ENCODE data around the gene S100A2. TPM values are rescaled to one million over a fixed set of nuclear protein-coding genes. Genes with fewer than 3 reads are reported as not detected.

S100A2 gene
- total and polyA plus RNA-seq, 2 experiments from 2014 or later, result 0.66 to 0.89 TPM

DNA sequence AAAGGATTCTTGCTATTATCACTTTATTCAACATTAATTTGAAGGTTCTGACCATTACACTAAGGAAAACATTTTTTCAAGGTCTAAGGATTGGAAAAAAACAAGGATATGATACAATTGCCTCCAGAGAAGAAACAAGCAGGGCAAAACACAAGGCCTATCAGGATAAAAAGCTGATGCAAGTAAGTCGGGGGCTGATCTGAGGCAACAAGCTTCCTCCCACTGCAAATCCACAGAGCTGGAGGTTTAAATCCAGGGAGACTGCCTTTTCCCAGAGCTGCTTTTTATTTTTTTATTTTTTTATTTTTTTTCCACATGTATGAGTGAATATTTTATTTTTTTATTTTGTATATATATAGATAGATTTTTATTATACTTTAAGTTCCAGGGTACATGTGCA, 19.4 kb upstream of the S100A2 start:
- Histone ChIP-seq H4K20me1 (replicated peaks; ENCODE audit: insufficient read depth) (no peaks in the 10 kb centered on the region), H3K27me3 (ENCODE audit: insufficient read depth) (no peaks in the 10 kb centered on the region), H3K79me2 (replicated peaks; ENCODE audit: insufficient read depth) (no peaks in the 10 kb centered on the region), H3K36me3 (ENCODE audit: insufficient read depth) (no peaks in the 10 kb centered on the region), H3K9me2 (ENCODE audit: insufficient read depth) (no peaks in the 10 kb centered on the region), H3F3A (replicated peaks; ENCODE audit: low read depth) (no peaks in the 10 kb centered on the region), H3K27ac (ENCODE audit: low read depth) (no peak overlapping the region), H2AFZ (no peak overlapping the region), H3K4me2 (no peak overlapping the region), H3K4me1 (ENCODE audit: insufficient read depth) (peaks cover 6% of the 10 kb centered on the region; the same call in 1 of the 2 replicates), H3K4me3 (no peak overlapping the region)
- DNase-seq (ENCODE audit: low spot score), result no peak
- no peak for TF ChIP-seq STAT1 (IDR thresholded peaks at IDR 0.05; ENCODE audit: unreplicated experiment)
- no peak for TF ChIP-seq JUNB (IDR thresholded peaks at IDR 0.05; ENCODE audit: unreplicated experiment)
- no peak for TF ChIP-seq CREB1 (CRISPR knock-in tag; IDR thresholded peaks at IDR 0.05; ENCODE audit: low read depth)
- no peak for TF ChIP-seq EZH2 (IDR thresholded peaks at IDR 0.05; ENCODE audit: low read depth, unreplicated experiment)
- TF ChIP-seq ZNF114 (CRISPR knock-in tag; IDR thresholded peaks at IDR 0.05), result no peak
- TF ChIP-seq, protein P1, sequence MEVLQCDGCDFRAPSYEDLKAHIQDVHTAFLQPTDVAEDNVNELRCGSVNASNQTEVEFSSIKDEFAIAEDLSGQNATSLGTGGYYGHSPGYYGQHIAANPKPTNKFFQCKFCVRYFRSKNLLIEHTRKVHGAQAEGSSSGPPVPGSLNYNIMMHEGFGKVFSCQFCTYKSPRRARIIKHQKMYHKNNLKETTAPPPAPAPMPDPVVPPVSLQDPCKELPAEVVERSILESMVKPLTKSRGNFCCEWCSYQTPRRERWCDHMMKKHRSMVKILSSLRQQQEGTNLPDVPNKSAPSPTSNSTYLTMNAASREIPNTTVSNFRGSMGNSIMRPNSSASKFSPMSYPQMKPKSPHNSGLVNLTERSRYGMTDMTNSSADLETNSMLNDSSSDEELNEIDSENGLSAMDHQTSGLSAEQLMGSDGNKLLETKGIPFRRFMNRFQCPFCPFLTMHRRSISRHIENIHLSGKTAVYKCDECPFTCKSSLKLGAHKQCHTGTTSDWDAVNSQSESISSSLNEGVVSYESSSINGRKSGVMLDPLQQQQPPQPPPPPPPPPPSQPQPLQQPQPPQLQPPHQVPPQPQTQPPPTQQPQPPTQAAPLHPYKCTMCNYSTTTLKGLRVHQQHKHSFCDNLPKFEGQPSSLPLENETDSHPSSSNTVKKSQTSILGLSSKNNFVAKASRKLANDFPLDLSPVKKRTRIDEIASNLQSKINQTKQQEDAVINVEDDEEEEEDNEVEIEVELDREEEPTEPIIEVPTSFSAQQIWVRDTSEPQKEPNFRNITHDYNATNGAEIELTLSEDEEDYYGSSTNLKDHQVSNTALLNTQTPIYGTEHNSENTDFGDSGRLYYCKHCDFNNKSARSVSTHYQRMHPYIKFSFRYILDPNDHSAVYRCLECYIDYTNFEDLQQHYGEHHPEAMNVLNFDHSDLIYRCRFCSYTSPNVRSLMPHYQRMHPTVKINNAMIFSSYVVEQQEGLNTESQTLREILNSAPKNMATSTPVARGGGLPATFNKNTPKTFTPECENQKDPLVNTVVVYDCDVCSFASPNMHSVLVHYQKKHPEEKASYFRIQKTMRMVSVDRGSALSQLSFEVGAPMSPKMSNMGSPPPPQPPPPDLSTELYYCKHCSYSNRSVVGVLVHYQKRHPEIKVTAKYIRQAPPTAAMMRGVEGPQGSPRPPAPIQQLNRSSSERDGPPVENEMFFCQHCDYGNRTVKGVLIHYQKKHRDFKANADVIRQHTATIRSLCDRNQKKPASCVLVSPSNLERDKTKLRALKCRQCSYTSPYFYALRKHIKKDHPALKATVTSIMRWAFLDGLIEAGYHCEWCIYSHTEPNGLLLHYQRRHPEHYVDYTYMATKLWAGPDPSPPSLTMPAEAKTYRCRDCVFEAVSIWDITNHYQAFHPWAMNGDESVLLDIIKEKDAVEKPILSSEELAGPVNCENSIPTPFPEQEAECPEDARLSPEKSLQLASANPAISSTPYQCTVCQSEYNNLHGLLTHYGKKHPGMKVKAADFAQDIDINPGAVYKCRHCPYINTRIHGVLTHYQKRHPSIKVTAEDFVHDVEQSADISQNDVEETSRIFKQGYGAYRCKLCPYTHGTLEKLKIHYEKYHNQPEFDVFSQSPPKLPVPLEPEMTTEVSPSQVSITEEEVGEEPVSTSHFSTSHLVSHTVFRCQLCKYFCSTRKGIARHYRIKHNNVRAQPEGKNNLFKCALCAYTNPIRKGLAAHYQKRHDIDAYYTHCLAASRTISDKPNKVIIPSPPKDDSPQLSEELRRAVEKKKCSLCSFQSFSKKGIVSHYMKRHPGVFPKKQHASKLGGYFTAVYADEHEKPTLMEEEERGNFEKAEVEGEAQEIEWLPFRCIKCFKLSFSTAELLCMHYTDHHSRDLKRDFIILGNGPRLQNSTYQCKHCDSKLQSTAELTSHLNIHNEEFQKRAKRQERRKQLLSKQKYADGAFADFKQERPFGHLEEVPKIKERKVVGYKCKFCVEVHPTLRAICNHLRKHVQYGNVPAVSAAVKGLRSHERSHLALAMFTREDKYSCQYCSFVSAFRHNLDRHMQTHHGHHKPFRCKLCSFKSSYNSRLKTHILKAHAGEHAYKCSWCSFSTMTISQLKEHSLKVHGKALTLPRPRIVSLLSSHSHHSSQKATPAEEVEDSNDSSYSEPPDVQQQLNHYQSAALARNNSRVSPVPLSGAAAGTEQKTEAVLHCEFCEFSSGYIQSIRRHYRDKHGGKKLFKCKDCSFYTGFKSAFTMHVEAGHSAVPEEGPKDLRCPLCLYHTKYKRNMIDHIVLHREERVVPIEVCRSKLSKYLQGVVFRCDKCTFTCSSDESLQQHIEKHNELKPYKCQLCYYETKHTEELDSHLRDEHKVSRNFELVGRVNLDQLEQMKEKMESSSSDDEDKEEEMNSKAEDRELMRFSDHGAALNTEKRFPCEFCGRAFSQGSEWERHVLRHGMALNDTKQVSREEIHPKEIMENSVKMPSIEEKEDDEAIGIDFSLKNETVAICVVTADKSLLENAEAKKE (CRISPR knock-in tag; IDR thresholded peaks at IDR 0.05), result no peak
- TF ChIP-seq, protein P2, sequence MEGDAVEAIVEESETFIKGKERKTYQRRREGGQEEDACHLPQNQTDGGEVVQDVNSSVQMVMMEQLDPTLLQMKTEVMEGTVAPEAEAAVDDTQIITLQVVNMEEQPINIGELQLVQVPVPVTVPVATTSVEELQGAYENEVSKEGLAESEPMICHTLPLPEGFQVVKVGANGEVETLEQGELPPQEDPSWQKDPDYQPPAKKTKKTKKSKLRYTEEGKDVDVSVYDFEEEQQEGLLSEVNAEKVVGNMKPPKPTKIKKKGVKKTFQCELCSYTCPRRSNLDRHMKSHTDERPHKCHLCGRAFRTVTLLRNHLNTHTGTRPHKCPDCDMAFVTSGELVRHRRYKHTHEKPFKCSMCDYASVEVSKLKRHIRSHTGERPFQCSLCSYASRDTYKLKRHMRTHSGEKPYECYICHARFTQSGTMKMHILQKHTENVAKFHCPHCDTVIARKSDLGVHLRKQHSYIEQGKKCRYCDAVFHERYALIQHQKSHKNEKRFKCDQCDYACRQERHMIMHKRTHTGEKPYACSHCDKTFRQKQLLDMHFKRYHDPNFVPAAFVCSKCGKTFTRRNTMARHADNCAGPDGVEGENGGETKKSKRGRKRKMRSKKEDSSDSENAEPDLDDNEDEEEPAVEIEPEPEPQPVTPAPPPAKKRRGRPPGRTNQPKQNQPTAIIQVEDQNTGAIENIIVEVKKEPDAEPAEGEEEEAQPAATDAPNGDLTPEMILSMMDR (conservative IDR thresholded peaks at IDR 0.05; ENCODE audit: low read depth in 2 of 2), result no peak
- TF ChIP-seq, protein P3, sequence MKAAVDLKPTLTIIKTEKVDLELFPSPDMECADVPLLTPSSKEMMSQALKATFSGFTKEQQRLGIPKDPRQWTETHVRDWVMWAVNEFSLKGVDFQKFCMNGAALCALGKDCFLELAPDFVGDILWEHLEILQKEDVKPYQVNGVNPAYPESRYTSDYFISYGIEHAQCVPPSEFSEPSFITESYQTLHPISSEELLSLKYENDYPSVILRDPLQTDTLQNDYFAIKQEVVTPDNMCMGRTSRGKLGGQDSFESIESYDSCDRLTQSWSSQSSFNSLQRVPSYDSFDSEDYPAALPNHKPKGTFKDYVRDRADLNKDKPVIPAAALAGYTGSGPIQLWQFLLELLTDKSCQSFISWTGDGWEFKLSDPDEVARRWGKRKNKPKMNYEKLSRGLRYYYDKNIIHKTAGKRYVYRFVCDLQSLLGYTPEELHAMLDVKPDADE (IDR thresholded peaks at IDR 0.05), result no peak
- TF ChIP-seq NANOG (IDR thresholded peaks at IDR 0.05; ENCODE audit: borderline replicate concordance), result no peak
- TF ChIP-seq POLR2AphosphoS5 (IDR thresholded peaks at IDR 0.05; ENCODE audit: low read depth), result no peak
- no peak for TF ChIP-seq ZNF331 (CRISPR knock-in tag; IDR thresholded peaks at IDR 0.05; ENCODE audit: low read depth)
- TF ChIP-seq, protein P4, sequence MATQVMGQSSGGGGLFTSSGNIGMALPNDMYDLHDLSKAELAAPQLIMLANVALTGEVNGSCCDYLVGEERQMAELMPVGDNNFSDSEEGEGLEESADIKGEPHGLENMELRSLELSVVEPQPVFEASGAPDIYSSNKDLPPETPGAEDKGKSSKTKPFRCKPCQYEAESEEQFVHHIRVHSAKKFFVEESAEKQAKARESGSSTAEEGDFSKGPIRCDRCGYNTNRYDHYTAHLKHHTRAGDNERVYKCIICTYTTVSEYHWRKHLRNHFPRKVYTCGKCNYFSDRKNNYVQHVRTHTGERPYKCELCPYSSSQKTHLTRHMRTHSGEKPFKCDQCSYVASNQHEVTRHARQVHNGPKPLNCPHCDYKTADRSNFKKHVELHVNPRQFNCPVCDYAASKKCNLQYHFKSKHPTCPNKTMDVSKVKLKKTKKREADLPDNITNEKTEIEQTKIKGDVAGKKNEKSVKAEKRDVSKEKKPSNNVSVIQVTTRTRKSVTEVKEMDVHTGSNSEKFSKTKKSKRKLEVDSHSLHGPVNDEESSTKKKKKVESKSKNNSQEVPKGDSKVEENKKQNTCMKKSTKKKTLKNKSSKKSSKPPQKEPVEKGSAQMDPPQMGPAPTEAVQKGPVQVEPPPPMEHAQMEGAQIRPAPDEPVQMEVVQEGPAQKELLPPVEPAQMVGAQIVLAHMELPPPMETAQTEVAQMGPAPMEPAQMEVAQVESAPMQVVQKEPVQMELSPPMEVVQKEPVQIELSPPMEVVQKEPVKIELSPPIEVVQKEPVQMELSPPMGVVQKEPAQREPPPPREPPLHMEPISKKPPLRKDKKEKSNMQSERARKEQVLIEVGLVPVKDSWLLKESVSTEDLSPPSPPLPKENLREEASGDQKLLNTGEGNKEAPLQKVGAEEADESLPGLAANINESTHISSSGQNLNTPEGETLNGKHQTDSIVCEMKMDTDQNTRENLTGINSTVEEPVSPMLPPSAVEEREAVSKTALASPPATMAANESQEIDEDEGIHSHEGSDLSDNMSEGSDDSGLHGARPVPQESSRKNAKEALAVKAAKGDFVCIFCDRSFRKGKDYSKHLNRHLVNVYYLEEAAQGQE (IDR thresholded peaks at IDR 0.05; ENCODE audit: unreplicated experiment), result no peak
- TF ChIP-seq EZH2phosphoT487 (IDR thresholded peaks at IDR 0.05; ENCODE audit: unreplicated experiment), result no peak
- Mint-ChIP-seq H3K27ac (no peak overlapping the region), H3K9me3 (no peaks in the 10 kb centered on the region), H3K4me1 (peaks cover 8% of the 10 kb centered on the region; the same call in 2 of the 3 replicates), H3K27me3 (ENCODE audit: insufficient read depth, low read depth, poor library complexity) (peaks cover 9% of the 10 kb centered on the region), H3K36me3 (ENCODE audit: low read depth) (no peaks in the 10 kb centered on the region), H3K4me3 (no peak overlapping the region)
- no peak for ATAC-seq

Measured in GM23338 (cell line).